Effector CD8-positive, alpha-beta T cell (primary cell): Measurements from ENCODE around the gene TTC4.

Experiments used
- DNase-seq: peaks from one replicate; lab custom pipeline; 2025; lab: John Stamatoyannopoulos, UW

The TTC4 gene

DNA sequence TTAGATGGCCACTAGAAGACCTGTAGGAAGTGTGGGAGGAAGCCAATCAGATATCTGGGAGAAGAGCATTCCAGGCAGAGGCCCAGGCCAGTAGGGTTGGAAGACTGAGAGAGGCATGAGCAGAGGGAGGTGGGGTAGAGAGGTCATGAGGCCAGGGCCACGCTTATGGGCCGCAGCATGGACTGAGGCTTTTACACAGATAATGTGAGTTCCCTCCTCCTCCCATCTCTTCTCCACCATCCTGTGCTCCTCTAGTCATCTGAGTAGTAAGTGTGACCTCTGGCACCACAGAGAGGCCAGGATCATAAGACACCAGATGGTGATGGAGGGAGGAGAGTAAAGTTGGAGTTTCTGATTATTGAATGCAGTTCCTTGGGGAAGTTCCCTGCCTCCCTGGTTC lies 68.4 kb downstream of the TTC4 start:
- DNase-seq = no peak

DNA sequence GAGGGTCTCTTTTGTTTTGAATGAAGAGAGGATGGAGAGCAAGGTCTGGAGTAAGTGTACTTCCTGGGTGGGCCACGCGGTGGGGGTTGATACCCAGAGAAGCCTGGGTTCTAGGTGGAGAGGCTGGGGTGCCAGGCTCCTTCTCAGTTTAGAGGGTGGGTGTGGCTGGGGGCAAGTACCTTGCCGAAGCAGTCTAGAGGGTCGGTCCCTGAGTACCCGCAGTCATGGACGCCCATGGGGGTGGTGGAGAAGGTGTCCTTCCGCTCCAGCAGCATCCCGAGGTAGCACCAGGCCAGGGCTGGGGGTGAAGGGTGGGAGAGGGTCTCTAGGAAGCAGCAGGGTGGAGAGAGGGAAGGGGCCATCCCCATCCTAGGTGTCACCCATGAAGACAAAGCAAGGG lies 71.1 kb downstream of the TTC4 start:
- no peak for DNase-seq

DNA sequence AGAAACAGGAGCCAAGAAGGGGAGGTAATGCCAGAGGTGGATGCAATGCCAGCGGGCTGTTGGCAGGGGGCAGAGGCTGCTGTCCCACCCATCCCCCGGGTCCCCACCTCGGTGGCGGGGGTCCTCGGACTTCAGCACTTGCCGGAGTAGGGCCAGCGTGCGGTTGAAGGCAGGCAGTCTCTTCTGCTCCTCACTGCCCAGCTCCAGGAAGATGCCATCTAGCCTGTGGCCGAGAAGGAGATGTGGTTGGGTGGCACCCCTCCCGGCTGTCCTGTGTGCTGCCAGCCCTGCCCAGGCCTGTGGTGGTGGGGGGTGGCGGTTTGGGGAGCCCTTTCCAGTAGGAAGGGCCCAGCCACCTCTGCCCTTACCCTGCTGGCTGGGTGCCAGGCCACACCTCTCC lies 71.9 kb downstream of the TTC4 start:
- DNase-seq = no peak

DNA sequence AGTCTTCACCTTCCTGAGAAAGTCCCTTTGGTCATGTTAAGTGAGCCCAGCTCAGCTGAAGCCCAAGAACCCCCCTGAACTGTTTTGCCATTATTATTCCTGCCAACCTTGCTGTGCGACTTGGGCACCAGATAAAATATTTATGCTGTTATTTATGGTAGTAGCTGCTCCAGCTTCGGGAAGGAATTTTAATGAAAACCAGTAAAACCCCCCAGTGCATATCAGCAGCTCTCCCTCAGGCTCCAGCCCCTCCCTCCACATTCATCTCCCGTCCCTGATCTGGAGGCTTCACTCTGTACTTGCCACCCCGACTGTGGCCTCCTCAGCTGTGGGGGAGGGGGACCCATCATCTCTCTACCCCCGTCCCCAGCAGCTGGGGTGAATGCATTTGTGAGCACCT lies 72.8 kb downstream of the TTC4 start:
- no peak for DNase-seq

DNA sequence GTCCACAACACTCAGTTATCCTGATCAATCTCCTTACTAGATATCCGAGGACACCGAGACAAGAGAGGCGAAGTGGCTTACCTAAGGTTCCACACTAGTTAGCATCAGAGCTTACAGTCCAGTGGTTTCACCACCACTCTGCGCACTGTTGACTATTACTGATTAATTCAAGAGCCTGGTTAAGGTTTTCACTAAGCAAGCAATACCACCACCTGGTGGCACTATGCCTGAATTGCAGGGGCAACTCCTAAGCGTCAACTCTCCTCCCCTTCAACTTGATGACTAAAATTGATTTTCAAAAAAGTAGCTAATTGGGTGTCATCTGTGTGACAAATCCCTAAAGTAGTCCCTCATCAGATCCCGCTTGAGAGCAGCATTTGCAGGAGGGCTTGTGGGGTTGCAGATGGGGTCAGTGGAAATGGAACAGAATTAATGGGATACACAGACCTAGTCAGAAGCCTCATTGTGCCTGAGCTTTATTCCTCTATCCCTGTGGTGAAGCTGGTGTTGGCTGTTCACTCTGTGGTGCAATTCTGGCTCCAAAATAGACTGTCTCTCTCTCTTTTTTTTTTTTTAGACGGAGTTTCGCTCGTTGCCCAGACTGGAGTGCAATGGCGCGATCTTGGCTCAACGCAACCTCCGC lies 76.3 kb downstream of the TTC4 start:
- no peak for DNase-seq
